Measurements from ENCODE around the gene RSPH10B. TPM values are rescaled to one million over a fixed set of nuclear protein-coding genes. Genes with fewer than 3 reads are reported as not detected.
"Not testable (repeated sequence)": the region's sequence is repeated elsewhere in the genome, so short reads cannot be mapped to it uniquely, and the experiment has no call there.

Gene RSPH10B
- total RNA-seq, 2 donors from 2014 or later: 0.43 TPM; not detected in 1

GRCh38 chr7:5880106-5880505 lies 90.4 kb downstream of the RSPH10B start:
- H3K9me3 Mint-ChIP-seq, H3K27ac Mint-ChIP-seq: not testable (repeated sequence)

DNA sequence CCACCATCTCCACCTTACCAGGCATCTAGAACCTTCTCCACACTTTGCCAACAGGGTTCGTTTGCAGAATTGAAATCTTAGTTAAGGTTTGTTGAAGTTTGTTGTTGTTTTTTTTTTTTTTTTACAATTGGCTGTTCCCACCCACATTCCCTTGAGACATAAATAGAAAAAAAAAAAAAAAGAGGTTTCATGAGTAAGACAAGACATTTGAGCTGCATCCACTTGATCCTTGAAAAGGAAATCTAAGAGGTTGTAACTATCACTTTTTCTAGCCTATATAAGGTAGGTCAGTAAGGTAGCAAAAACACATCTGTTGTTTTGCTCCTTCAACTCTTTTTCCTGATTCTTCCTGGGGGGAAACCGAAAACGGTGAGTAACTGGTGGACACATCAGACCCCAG lies 90.9 kb downstream of the RSPH10B start:
- ATAC-seq; H3K9me3 Mint-ChIP-seq; H3K36me3 Mint-ChIP-seq; DNase-seq (ENCODE audit: low spot score in 2 of 2); H3K27ac Mint-ChIP-seq: not testable (repeated sequence)

More at GRCh38 chr7:5880106-5880505, 90.4 kb downstream of the RSPH10B start:
- DNase-seq (ENCODE audit: low spot score in 2 of 2); ATAC-seq; H3K36me3 Mint-ChIP-seq: not testable (repeated sequence)

Other genes starting within 250 kb of the RSPH10B start
- 10 to 100 TPM; 42.1 to 43.8 TPM for gene RNF216, start 189.0 kb downstream of the RSPH10B start, total RNA-seq
- gene OCM, start 89.9 kb downstream of the RSPH10B start, total RNA-seq: not detected
- 10 to 100 TPM; 78.8 to 97.3 TPM for gene CCZ1, start 72.0 kb downstream of the RSPH10B start, total RNA-seq
- 10 to 100 TPM; 18.1 to 24.0 TPM for gene PMS2, start 38.4 kb upstream of the RSPH10B start, total RNA-seq
- 10 to 100 TPM; 31.5 to 41.2 TPM for gene AIMP2, start 38.6 kb upstream of the RSPH10B start, total RNA-seq
- under 1 TPM in 1 of 2 donors, not detected in 1; 0.33 TPM for gene ANKRD61, start 60.7 kb upstream of the RSPH10B start, total RNA-seq
- gene EIF2AK1, start 88.5 kb upstream of the RSPH10B start, total RNA-seq: 100 to 1,000 TPM; 120 to 131 TPM
- gene USP42, start 134.3 kb upstream of the RSPH10B start, total RNA-seq: 10 to 100 TPM in 1 of 2 donors, 1 to 10 TPM in 1; 9.3 to 11.6 TPM

Measured in activated naive CD4-positive, alpha-beta T cell treated with anti-CD3 and anti-CD28 coated beads, Interleukin-2, amount 50 U/mL, for 72 hours (primary cell).